BLaER1 (cell line): ENCODE results near the gene SHF.

ENCODE experiments used
- H3K27ac ChIP-seq: shearing (Covaris generic); formaldehyde crosslinking; 2 replicates; pipeline ENCODE4 v1.8.1; 2022
- H3K27me3 ChIP-seq: shearing (Covaris generic); formaldehyde crosslinking; 2 replicates; pipeline ENCODE4 v1.8.1; 2022
- H3K36me3 ChIP-seq: shearing (Covaris generic); formaldehyde crosslinking; 2 replicates; pipeline ENCODE4 v1.8.1; 2022
- H3K4me1 ChIP-seq: shearing (Covaris generic); formaldehyde crosslinking; 2 replicates; pipeline ENCODE4 v1.8.1; 2022
- H3K4me2 ChIP-seq: shearing (Covaris generic); formaldehyde crosslinking; 2 replicates; pipeline ENCODE4 v1.8.1; 2022
- H3K4me3 ChIP-seq: shearing (Covaris generic); formaldehyde crosslinking; 2 replicates; pipeline ENCODE4 v1.8.1; 2022
- H3K9ac ChIP-seq: shearing (Covaris generic); formaldehyde crosslinking; 2 replicates; pipeline ENCODE4 v1.8.1; 2022
- H3K9me3 ChIP-seq: shearing (Covaris generic); formaldehyde crosslinking; 2 replicates; pipeline ENCODE4 v1.8.1; 2022
- H4K20me1 ChIP-seq: shearing (Covaris generic); formaldehyde crosslinking; 2 replicates; pipeline ENCODE4 v1.8.1; 2022
- Cebpa-rat ChIP-seq: shearing (Covaris generic); IDR thresholded peaks from 2 replicates; pipeline ENCODE4 v1.8.1; 2022

Gene SHF

GRCh38 chr15:45171912-45172311, 15.9 kb downstream of the SHF start:
- peaks cover 63% of the 10 kb centered on the region for H3K36me3 ChIP-seq

GRCh38 chr15:45169608-45170480, 17.9 kb downstream of the SHF start:
- H3K4me1 ChIP-seq = peaks cover 64% of the 10 kb centered on the region
- H3K9me3 ChIP-seq = no peaks in the 10 kb centered on the region
- peak overlapping the region; percentile 100 for H3K27ac ChIP-seq
- TF ChIP-seq Cebpa-rat = no peak
- H3K9ac ChIP-seq = peak overlapping the region; percentile 64
- H3K36me3 ChIP-seq = peaks cover 42% of the 10 kb centered on the region
- H3K4me3 ChIP-seq = no peak overlapping the region
- H3K4me2 ChIP-seq = peak overlapping the region; percentile 80
- no peaks in the 10 kb centered on the region for H4K20me1 ChIP-seq
- no peaks in the 10 kb centered on the region for H3K27me3 ChIP-seq

More at GRCh38 chr15:45171912-45172311, 15.9 kb downstream of the SHF start:
- H3K4me2 ChIP-seq = no peak overlapping the region
- H3K4me3 ChIP-seq = no peak overlapping the region
- H4K20me1 ChIP-seq = 0 out of 2 replicates have a peak, but pooled peaks cover 3% of the 10 kb centered on the region
- no peaks in the 10 kb centered on the region for H3K9me3 ChIP-seq
- no peak overlapping the region for H3K27ac ChIP-seq
- H3K27me3 ChIP-seq = no peaks in the 10 kb centered on the region
- H3K4me1 ChIP-seq = peaks cover 47% of the 10 kb centered on the region
- no peak for TF ChIP-seq Cebpa-rat
- H3K9ac ChIP-seq = no peak overlapping the region

GRCh38 chr15:45168751-45169551, 18.8 kb downstream of the SHF start:
- H3K36me3 ChIP-seq = peaks cover 34% of the 10 kb centered on the region
- peak overlapping the region; percentile 26 for H3K9ac ChIP-seq
- H3K4me3 ChIP-seq = no peak overlapping the region
- H3K4me2 ChIP-seq = peak overlapping the region; percentile 91
- H3K9me3 ChIP-seq = no peaks in the 10 kb centered on the region
- no peaks in the 10 kb centered on the region for H3K27me3 ChIP-seq
- H3K27ac ChIP-seq = peak overlapping the region; percentile 100
- H3K4me1 ChIP-seq = peaks cover 67% of the 10 kb centered on the region
- H4K20me1 ChIP-seq = no peaks in the 10 kb centered on the region
- no peak for TF ChIP-seq Cebpa-rat

GRCh38 chr15:45168286-45168685, 19.5 kb downstream of the SHF start:
- H3K4me1 ChIP-seq = peaks cover 67% of the 10 kb centered on the region
- peak overlapping the region; percentile 100 for H3K27ac ChIP-seq
- peak overlapping the region; percentile 91 for H3K4me2 ChIP-seq
- H3K27me3 ChIP-seq = no peaks in the 10 kb centered on the region
- no peak overlapping the region for H3K4me3 ChIP-seq
- H3K36me3 ChIP-seq = peaks cover 27% of the 10 kb centered on the region
- no peaks in the 10 kb centered on the region for H4K20me1 ChIP-seq
- H3K9ac ChIP-seq = no peak overlapping the region
- TF ChIP-seq Cebpa-rat = no peak
- no peaks in the 10 kb centered on the region for H3K9me3 ChIP-seq

- Histone ChIP-seq H3K27me3 (no peaks in the 10 kb centered on the region), H3K4me1 (peaks cover 69% of the 10 kb centered on the region), H3K9ac (peak overlapping the region; percentile 98; the same call in 1 of the 2 replicates), H3K27ac (peak overlapping the region; percentile 100), H3K36me3 (peaks cover 21% of the 10 kb centered on the region), H3K9me3 (no peaks in the 10 kb centered on the region), H3K4me3 (peak overlapping the region; percentile 71), H4K20me1 (no peaks in the 10 kb centered on the region), H3K4me2 (peak overlapping the region; percentile 91)
- TF ChIP-seq Cebpa-rat = no peak
These were observed 20.0 kb downstream of the SHF start for GRCh38 chr15:45167631-45168205.

- Histone ChIP-seq H3K4me3 (peak overlapping the region; percentile 71), H3K9me3 (no peaks in the 10 kb centered on the region), H3K36me3 (peaks cover 14% of the 10 kb centered on the region), H3K4me2 (peak overlapping the region; percentile 91), H3K27ac (peak overlapping the region; percentile 100), H3K27me3 (no peaks in the 10 kb centered on the region), H3K4me1 (peaks cover 71% of the 10 kb centered on the region), H4K20me1 (no peaks in the 10 kb centered on the region), H3K9ac (peak overlapping the region; percentile 98)
- TF ChIP-seq Cebpa-rat = no peak
These were observed 20.7 kb downstream of the SHF start for GRCh38 chr15:45166834-45167630.

GRCh38 chr15:45165536-45165935, 22.2 kb downstream of the SHF start:
- no peak for TF ChIP-seq Cebpa-rat
- peak overlapping the region; percentile 91 for H3K4me2 ChIP-seq

GRCh38 chr15:45164914-45165313, 22.9 kb downstream of the SHF start:
- Histone ChIP-seq H3K9me3 (no peaks in the 10 kb centered on the region), H3K4me3 (no peak overlapping the region), H3K4me2 (peak overlapping the region; percentile 91), H3K27ac (peak overlapping the region; percentile 100; the same call in 1 of the 2 replicates), H3K27me3 (no peaks in the 10 kb centered on the region), H4K20me1 (no peaks in the 10 kb centered on the region), H3K9ac (peak overlapping the region; percentile 98), H3K4me1 (peaks cover 56% of the 10 kb centered on the region), H3K36me3 (no peaks in the 10 kb centered on the region)
- TF ChIP-seq Cebpa-rat = no peak

More at GRCh38 chr15:45165536-45165935, 22.2 kb downstream of the SHF start:
- no peaks in the 10 kb centered on the region for H3K27me3 ChIP-seq
- peak overlapping the region; percentile 100 for H3K27ac ChIP-seq
- peaks cover 62% of the 10 kb centered on the region for H3K4me1 ChIP-seq
- H3K9me3 ChIP-seq = no peaks in the 10 kb centered on the region
- peak overlapping the region; percentile 98 for H3K9ac ChIP-seq
- peak overlapping the region; percentile 71; the same call in 1 of the 2 replicates for H3K4me3 ChIP-seq
- no peaks in the 10 kb centered on the region for H4K20me1 ChIP-seq
- no peaks in the 10 kb centered on the region for H3K36me3 ChIP-seq

GRCh38 chr15:45163508-45163856, 24.3 kb downstream of the SHF start:
- no peak for TF ChIP-seq Cebpa-rat
- no peaks in the 10 kb centered on the region for H3K9me3 ChIP-seq
- no peaks in the 10 kb centered on the region for H3K27me3 ChIP-seq
- H3K4me3 ChIP-seq = no peak overlapping the region
- H4K20me1 ChIP-seq = no peaks in the 10 kb centered on the region
- no peak overlapping the region for H3K27ac ChIP-seq
- no peak overlapping the region for H3K9ac ChIP-seq
- no peaks in the 10 kb centered on the region for H3K36me3 ChIP-seq
- H3K4me2 ChIP-seq = no peak overlapping the region
- peaks cover 41% of the 10 kb centered on the region for H3K4me1 ChIP-seq
